Endothelial cell of umbilical vein (primary cell): ENCODE results near the gene PLA2R1. TPM values are rescaled to one million over a fixed set of nuclear protein-coding genes. Genes with fewer than 3 reads are reported as not detected.

Source experiments
- BruUV-seq: library from RNA; stranded (reverse); fragments of 400-500 nt; replicated peaks from 2 replicates; lab custom pipeline; 2021; lab: Mats Ljungman, UMichigan
- CTCF ChIA-PET: fragments of 300-600, 350-600 bp; sonication (Branson Sonifier 250); formaldehyde crosslinking; loops from one replicate; lab custom pipeline; 2021; ENCODE audit warnings: antibody characterized with exemption, inconsistent platforms; lab: Charles Lee
- POLR2A ChIA-PET: fragments of 300-600, 350-600 bp; sonication (Branson Sonifier 250); formaldehyde crosslinking; loops from one replicate; lab custom pipeline; 2021; ENCODE audit warnings: antibody characterized with exemption, inconsistent platforms; lab: Charles Lee
- DNase-seq: peaks from one replicate; pipeline ENCODE4 v3.0.0-alpha.2; 2011; ENCODE audit warnings: low read depth, low spot score
- FAIRE-seq: peaks from 2 replicates; lab custom pipeline; 2011; peaks lifted over from hg19 to GRCh38; lab: Jason Lieb, UNC
- H2AFZ ChIP-seq: 2 replicates; pipeline ENCODE4 v1.6.0; 2012; ENCODE audit warnings: low read depth, low read length, control low read depth, inconsistent platforms
- H3K27ac ChIP-seq: 2 replicates; pipeline ENCODE4 v1.5.1; 2011; ENCODE audit warnings: low read depth, mild to moderate bottlenecking, control low read depth, low read length, moderate library complexity; ENCODE audit not compliant: insufficient read depth
- H3K27me3 ChIP-seq, 2 experiments: 2 replicates each; pipeline versions ENCODE4 v1.6.0 to v1.6.1; 2011; ENCODE audit warnings: low read length in 2 of 2, mixed read lengths in 1 of 2; ENCODE audit not compliant: control insufficient read depth in 2 of 2, insufficient read depth in 2 of 2
- H3K36me3 ChIP-seq, 2 experiments: 2 replicates in 1 of 2; 3 replicates in 1 of 2; pipeline ENCODE4 v1.5.1; 2011; ENCODE audit warnings: low read length in 2 of 2, mild to moderate bottlenecking in 1 of 2, moderate library complexity in 1 of 2; ENCODE audit not compliant: control insufficient read depth in 2 of 2, insufficient read depth in 2 of 2; ENCODE audit errors: extremely low read depth in 1 of 2
- H3K4me1 ChIP-seq: 3 replicates; pipeline ENCODE4 v1.5.1; 2011; ENCODE audit warnings: mild to moderate bottlenecking, low read length; ENCODE audit not compliant: control insufficient read depth, insufficient read depth; ENCODE audit errors: extremely low read depth
- H3K4me2 ChIP-seq: 2 replicates; pipeline ENCODE4 v1.6.1; 2011; ENCODE audit warnings: low read length, control low read depth, mixed read lengths; ENCODE audit not compliant: insufficient read depth
- H3K4me3 ChIP-seq, 3 experiments: fragments of 200-600 bp in 1 of 3; sonication (generic), shearing (Covaris generic) in 1 of 3; replicated peaks in 1 of 3; 2 replicates each; pipeline ENCODE4 v1.5.1; 2011 to 2016; ENCODE audit warnings: control low read depth in 3 of 3, low read length in 3 of 3, mild to moderate bottlenecking in 2 of 3, inconsistent platforms in 1 of 3, low read depth in 1 of 3, moderate library complexity in 1 of 3; ENCODE audit not compliant: insufficient read depth in 1 of 3
- H3K79me2 ChIP-seq: 2 replicates; pipeline ENCODE4 v1.6.0; 2012; ENCODE audit warnings: low read length, inconsistent platforms; ENCODE audit not compliant: control insufficient read depth, insufficient read depth
- H3K9ac ChIP-seq: replicated peaks from 2 replicates; pipeline ENCODE3; 2011; ENCODE audit warnings: low read length, control low read depth; ENCODE audit not compliant: insufficient read depth; ENCODE audit errors: extremely low read depth
- H3K9me1 ChIP-seq: replicated peaks from 3 replicates; pipeline ENCODE4 v1.6.0; 2011; ENCODE audit warnings: mild to moderate bottlenecking, low read length; ENCODE audit not compliant: control insufficient read depth, insufficient read depth; ENCODE audit errors: extremely low read depth
- H3K9me3 ChIP-seq: replicated peaks from 2 replicates; pipeline ENCODE4 v1.5.1; 2012; ENCODE audit warnings: low read length, inconsistent platforms; ENCODE audit not compliant: control insufficient read depth, insufficient read depth
- H4K20me1 ChIP-seq: replicated peaks from 2 replicates; pipeline ENCODE3; 2011; ENCODE audit warnings: mild to moderate bottlenecking, low read length; ENCODE audit not compliant: control insufficient read depth, insufficient read depth; ENCODE audit errors: extremely low read depth
- CTCF ChIP-seq, 2 donors: IDR thresholded peaks; 1 replicate in 1 of 2; 2 replicates in 1 of 2; pipeline ENCODE4 v1.5.1; 2011; ENCODE audit warnings: low read length in 2 of 2, mild to moderate bottlenecking in 2 of 2, moderate library complexity in 2 of 2, control low read depth in 1 of 2, inconsistent platforms in 1 of 2, low read depth in 1 of 2; ENCODE audit not compliant: insufficient read depth in 1 of 2; ENCODE audit errors: extremely low read depth in 1 of 2
- EZH2 ChIP-seq: IDR thresholded peaks from 2 replicates; pipeline ENCODE4 v1.6.1; 2012; ENCODE audit warnings: borderline replicate concordance, low read depth, mild to moderate bottlenecking, moderate library complexity, low read length, inconsistent platforms; ENCODE audit not compliant: severe bottlenecking
- FOS ChIP-seq: IDR thresholded peaks from 2 replicates; pipeline ENCODE4 v1.6.1; 2011; ENCODE audit warnings: mild to moderate bottlenecking, low read length, moderate library complexity, borderline replicate concordance; ENCODE audit not compliant: insufficient read depth
- GATA2 ChIP-seq: IDR thresholded peaks from 2 replicates; pipeline ENCODE4 v1.7.0; 2011; ENCODE audit warnings: low read depth, mild to moderate bottlenecking, moderate library complexity, mixed read lengths, low read length; ENCODE audit not compliant: insufficient read length, insufficient read depth
- JUN ChIP-seq: IDR thresholded peaks from 2 replicates; pipeline ENCODE4 v1.6.1; 2011; ENCODE audit warnings: borderline replicate concordance, low read depth; ENCODE audit not compliant: insufficient read length, insufficient read depth
- MAX ChIP-seq: IDR thresholded peaks from 2 replicates; pipeline ENCODE4 v1.6.1; 2011; ENCODE audit not compliant: insufficient read depth, insufficient read length
- MYC ChIP-seq: IDR thresholded peaks from one replicate; pipeline ENCODE4 v1.6.1; 2011; ENCODE audit warnings: mild to moderate bottlenecking, low read depth, low read length
- POLR2A ChIP-seq: IDR thresholded peaks from 2 replicates; pipeline ENCODE4 v1.6.1; 2012; ENCODE audit warnings: low read depth, mild to moderate bottlenecking, control low read depth, low read length
- POLR2AphosphoS5 ChIP-seq: IDR thresholded peaks from 2 replicates; pipeline ENCODE4 v1.6.1; 2012; ENCODE audit warnings: low read depth, mild to moderate bottlenecking, control low read depth, low read length, moderate library complexity; ENCODE audit not compliant: insufficient read depth
- dilution Hi-C: fragments of 300-500 bp; cut with MboI; formaldehyde crosslinking; loops from one replicate; pipeline ENCODE4 v1.15.0; 2019; ENCODE audit warnings: low sequenced_read_pairs; ENCODE audit not compliant: extremely low pct_ligation_motif_present
- intact Hi-C: fragments of 100-400 bp; cut with micrococcal nuclease; formaldehyde crosslinking; loops from one replicate; pipeline ENCODE4 v1.10.0; 2022
- polyA plus RNA-seq, 4 experiments: library from polyadenylated mRNA; depleted of rRNA in 3 of 4; stranded (reverse) in 3 of 4; unstranded in 1 of 4; fragments of >200 nt; gene quantifications; 2 replicates each; pipeline versions ENCODE4 v1.2.1 to v1.2.3, GENCODE V29; 2011 to 2012; ENCODE audit warnings: missing spikeins in 1 of 4
- total RNA-seq: library from RNA; stranded (reverse); gene quantifications from 2 replicates; pipeline ENCODE4 v1.2.3, GENCODE V29; 2021

Gene PLA2R1
- total and polyA plus RNA-seq, 2 donors (not counting 3 experiments of a cell fraction or from before 2014, with no cell fraction given), result 6.9 to 14.4 TPM

- no peaks in the 10 kb centered on the region for H4K20me1 ChIP-seq
- TF ChIP-seq MYC, result no peak
- TF ChIP-seq MAX, result no peak
- TF ChIP-seq EZH2, result no peak
- no peak for TF ChIP-seq GATA2
- no peak for TF ChIP-seq CTCF (IDR thresholded peaks at IDR 0.05; ENCODE audit: extremely low read depth in 1 of 2, insufficient read depth in 1 of 2, low read depth in 1 of 2, low read length in 2 of 2)
- TF ChIP-seq POLR2AphosphoS5, result no peak
- no peak for TF ChIP-seq FOS
- TF ChIP-seq POLR2A, result no peak
- no peak for TF ChIP-seq JUN
Observed at GRCh38 chr2:159916511-159916910, 145.9 kb downstream of the PLA2R1 start.

More at GRCh38 chr2:159916511-159916910, 145.9 kb downstream of the PLA2R1 start:
- Histone ChIP-seq H3K36me3 (no peaks in the 10 kb centered on the region), H3K9me1 (no peaks in the 10 kb centered on the region), H3K9ac (no peak overlapping the region), H2AFZ (no peak overlapping the region), H3K9me3 (no peaks in the 10 kb centered on the region), H3K4me2 (no peak overlapping the region), H3K27me3 (no peaks in the 10 kb centered on the region), H3K27ac (no peak overlapping the region), H3K4me3 (no peak overlapping the region), H3K4me1 (no peaks in the 10 kb centered on the region), H3K79me2 (no peaks in the 10 kb centered on the region)
- DNase-seq (no peak), FAIRE-seq (no peak)
- dilution Hi-C loops, result no loop called here
- ChIA-PET POLR2A (interaction anchor here (0.6 kb wide), 1 partner anchor 367 kb away, joined by 4 read pairs; no protein-coding TSS in a partner anchor), CTCF (interaction anchor here (1.2 kb wide), 1 partner anchor 8 kb away, joined by 3 read pairs; no protein-coding TSS in a partner anchor)
- BruUV-seq, result no TSS peak
- intact Hi-C loops, result no loop called here
